Neuronal stem cell (in vitro differentiated cells): ENCODE results near the gene ZBTB40.

Source experiments
- DNase-seq: peaks from one replicate; pipeline ENCODE4 v3.0.0-alpha.2; 2013; ENCODE audit warnings: low spot score
- H2AFZ ChIP-seq: one replicate; pipeline ENCODE4 v1.6.1; 2013; ENCODE audit warnings: mild to moderate bottlenecking, low read length, inconsistent platforms
- H2AK5ac ChIP-seq: 2 replicates; pipeline ENCODE4 v1.6.1; 2013; ENCODE audit warnings: low read depth, mild to moderate bottlenecking, inconsistent platforms, low read length, moderate library complexity, mixed read lengths
- H2BK120ac ChIP-seq: 2 replicates; pipeline ENCODE4 v1.6.1; 2013; ENCODE audit warnings: low read depth, mild to moderate bottlenecking, inconsistent platforms, low read length, moderate library complexity, mixed read lengths
- H2BK12ac ChIP-seq: one replicate; pipeline ENCODE4 v1.6.1; 2013; ENCODE audit warnings: low read length, inconsistent platforms
- H2BK15ac ChIP-seq: 2 replicates; pipeline ENCODE4 v1.6.1; 2013; ENCODE audit warnings: mild to moderate bottlenecking, low read length, inconsistent platforms, mixed read lengths
- H2BK5ac ChIP-seq: one replicate; pipeline ENCODE4 v1.6.1; 2013; ENCODE audit warnings: inconsistent platforms, mild to moderate bottlenecking, low read length, moderate library complexity
- H3K14ac ChIP-seq: one replicate; pipeline ENCODE4 v1.6.1; 2013; ENCODE audit warnings: low read length, inconsistent platforms
- H3K18ac ChIP-seq: 2 replicates; pipeline ENCODE4 v1.6.1; 2013; ENCODE audit warnings: low read length, inconsistent platforms
- H3K23ac ChIP-seq: 2 replicates; pipeline ENCODE4 v1.6.1; 2013; ENCODE audit warnings: low read depth, mild to moderate bottlenecking, mixed read lengths, low read length, inconsistent platforms; ENCODE audit not compliant: poor library complexity
- H3K27ac ChIP-seq: replicated peaks from 3 replicates; pipeline ENCODE4 v1.5.1; 2013; ENCODE audit warnings: low read length, inconsistent platforms
- H3K27me3 ChIP-seq, 3 experiments: 2 replicates each; pipeline ENCODE4 v1.6.1; 2013; ENCODE audit warnings: low read length in 3 of 3, mild to moderate bottlenecking in 2 of 3, inconsistent platforms in 1 of 3, low read depth in 1 of 3, mixed read lengths in 1 of 3, moderate library complexity in 1 of 3; ENCODE audit not compliant: control insufficient read depth in 3 of 3, insufficient read depth in 3 of 3
- H3K36me3 ChIP-seq, 2 donors: replicated peaks in 1 of 2; 2 replicates each; pipeline ENCODE4 v1.6.1; 2013; ENCODE audit warnings: low read length in 2 of 2; ENCODE audit not compliant: control insufficient read depth in 2 of 2, insufficient read depth in 2 of 2
- H3K4ac ChIP-seq: 2 replicates; pipeline ENCODE4 v1.6.1; 2013; ENCODE audit warnings: inconsistent platforms, mild to moderate bottlenecking, low read length, moderate library complexity
- H3K4me1 ChIP-seq, 2 donors: 1 replicate in 1 of 2; 2 replicates in 1 of 2; pipeline ENCODE4 v1.6.1; 2013; ENCODE audit warnings: low read length in 2 of 2, low read depth in 1 of 2; ENCODE audit not compliant: control insufficient read depth in 2 of 2, insufficient read depth in 1 of 2
- H3K4me2 ChIP-seq: one replicate; pipeline ENCODE4 v1.6.1; 2013; ENCODE audit warnings: mild to moderate bottlenecking, low read length, inconsistent platforms; ENCODE audit not compliant: insufficient read depth, poor library complexity, severe bottlenecking
- H3K4me3 ChIP-seq, 2 donors: 2 replicates each; pipeline ENCODE4 v1.5.1; 2013; ENCODE audit warnings: low read length in 2 of 2, mild to moderate bottlenecking in 2 of 2, inconsistent platforms in 1 of 2, moderate library complexity in 1 of 2
- H3K79me1 ChIP-seq: one replicate; pipeline ENCODE4 v1.6.1; 2013; ENCODE audit warnings: low read depth, mild to moderate bottlenecking, inconsistent platforms, low read length, moderate library complexity
- H3K9ac ChIP-seq: one replicate; pipeline ENCODE4 v1.6.1; 2013; ENCODE audit warnings: mild to moderate bottlenecking, low read depth, low read length, inconsistent platforms; ENCODE audit not compliant: poor library complexity
- H3K9me3 ChIP-seq, 2 donors: replicated peaks in 1 of 2; 2 replicates each; pipeline versions ENCODE3 to v1.6.1; 2013; ENCODE audit warnings: low read length in 2 of 2, mild to moderate bottlenecking in 2 of 2, inconsistent platforms in 1 of 2, low read depth in 1 of 2, mixed read lengths in 1 of 2, moderate library complexity in 1 of 2; ENCODE audit not compliant: control insufficient read depth in 2 of 2, insufficient read depth in 1 of 2
- H4K8ac ChIP-seq: one replicate; pipeline ENCODE4 v1.6.1; 2013; ENCODE audit warnings: low read depth, mild to moderate bottlenecking, inconsistent platforms, low read length, moderate library complexity
- H4K91ac ChIP-seq: one replicate; pipeline ENCODE4 v1.6.1; 2013; ENCODE audit warnings: low read length, low read depth, mild to moderate bottlenecking, inconsistent platforms; ENCODE audit not compliant: poor library complexity
- WGBS, 2 donors: extraction: QIAGEN DNeasy Blood & Tissue Kit; methylation state at CpG; one replicate each; pipeline ENCODE4 v1.1.7; 2013; ENCODE audit warnings: missing lambda C conversion rate in 2 of 2, mixed read lengths in 1 of 2; ENCODE audit not compliant: insufficient read length in 2 of 2, insufficient replicate concordance in 1 of 2; ENCODE audit errors: extremely low coverage in 2 of 2; 5-methylcytosine and 5-hydroxymethylcytosine counted together

Gene ZBTB40

DNA sequence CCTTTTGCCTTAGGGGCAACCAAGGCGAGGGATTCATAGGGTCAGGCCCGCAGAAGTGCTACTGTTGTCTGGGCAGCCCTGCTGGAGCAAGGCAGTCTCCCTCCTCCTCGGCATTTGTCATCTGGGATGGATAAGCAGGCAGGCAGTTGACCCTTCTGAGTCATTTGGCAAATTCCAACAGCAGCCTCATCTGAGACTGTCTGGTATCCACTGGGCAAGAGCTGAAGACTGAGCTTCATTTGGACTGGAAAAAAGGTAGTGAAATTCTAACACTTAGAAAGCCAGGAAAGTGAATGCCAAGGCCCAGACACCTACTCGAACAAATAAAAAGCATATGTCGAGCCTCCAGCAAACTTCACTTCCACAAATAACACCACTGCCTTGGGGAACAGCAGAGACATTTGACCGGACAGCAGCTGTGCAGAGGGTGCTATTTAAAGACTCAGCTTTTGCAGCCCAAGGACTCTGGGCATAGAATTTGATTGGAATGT lies 4.0 kb upstream of the ZBTB40 start:
- Histone ChIP-seq H2BK5ac (no peak overlapping the region), H3K4me3 (no peak overlapping the region), H3K36me3 (no peaks in the 10 kb centered on the region), H3K79me1 (no peaks in the 10 kb centered on the region), H2BK120ac (no peak overlapping the region), H3K14ac (no peak overlapping the region), H2AK5ac (no peak overlapping the region), H3K27ac (no peak overlapping the region), H2AFZ (peak overlapping the region; percentile 56), H4K91ac (no peak overlapping the region), H4K8ac (no peak overlapping the region), H2BK15ac (no peak overlapping the region), H3K9ac (no peak overlapping the region), H3K18ac (no peak overlapping the region), H3K4me1 (peaks cover 1 to 2% of the 10 kb centered on the region in 2 donors), H3K4me2 (no peak overlapping the region), H2BK12ac (no peak overlapping the region), H3K27me3 (no peaks in the 10 kb centered on the region), H3K4ac (no peak overlapping the region), H3K23ac (no peak overlapping the region), H3K9me3 (peaks cover 0 to 10% of the 10 kb centered on the region in 2 donors)
- WGBS, 2 donors = no CpG with 5 or more reads among the region's 6 CpGs
- DNase-seq = no peak

DNA sequence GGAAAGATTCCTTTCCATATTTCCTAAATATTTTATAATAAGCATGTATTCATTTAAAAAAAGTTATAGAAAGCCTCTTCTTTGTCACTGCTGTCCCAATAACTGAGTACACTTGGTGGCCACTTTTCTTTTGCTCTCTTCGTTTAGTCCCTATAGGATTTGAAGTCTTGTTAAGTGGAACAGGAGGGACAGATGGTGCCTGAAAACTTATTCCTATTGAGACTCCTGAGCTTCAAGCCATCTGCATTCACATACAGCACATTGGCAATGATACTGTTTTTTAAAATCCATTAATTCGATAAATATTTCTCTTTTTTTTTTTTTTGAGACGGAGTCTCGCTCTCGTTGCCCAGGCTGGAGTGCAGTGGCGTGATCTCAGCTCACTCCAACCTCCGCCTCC lies 2.0 kb upstream of the ZBTB40 start:
- no CpG with 5 or more reads among the region's 7 CpGs for WGBS, 2 donors

DNA sequence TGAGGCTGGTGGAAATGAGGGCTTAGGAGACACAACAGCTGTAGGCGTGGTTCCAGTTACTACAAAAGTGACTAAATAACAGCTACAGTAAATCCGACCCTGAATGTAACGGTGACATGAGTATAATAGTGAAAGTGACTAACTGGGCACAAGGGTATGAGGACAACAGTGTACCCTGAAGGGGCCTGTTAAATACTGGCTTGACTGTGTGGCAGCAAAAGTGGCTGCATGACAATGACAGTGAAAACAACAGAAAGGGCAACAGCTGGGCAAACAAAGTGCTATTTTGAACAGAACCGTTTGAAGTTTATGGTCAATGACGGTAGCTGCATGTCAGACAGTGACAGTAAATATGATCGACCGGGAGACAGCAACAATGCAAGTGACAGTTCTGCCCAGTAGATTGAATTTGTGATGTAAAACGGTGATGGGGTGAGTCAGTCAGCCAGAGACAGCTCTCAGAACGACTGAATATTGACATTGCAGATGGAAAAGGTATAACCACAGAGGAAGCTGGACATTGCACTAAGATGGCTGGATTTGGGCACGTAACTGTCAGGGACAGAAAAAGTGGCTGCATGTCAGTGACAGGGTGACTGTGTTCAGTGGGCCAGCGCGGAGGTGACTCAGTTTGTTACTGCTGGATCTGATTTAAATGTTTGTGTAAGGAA lies 1.2 kb upstream of the ZBTB40 start:
- Histone ChIP-seq H3K4me3 (no peak overlapping the region), H2AK5ac (peak overlapping the region; percentile 51), H2BK5ac (peak overlapping the region; percentile 54), H3K27me3 (no peaks in the 10 kb centered on the region), H2BK120ac (no peak overlapping the region), H3K27ac (peak overlapping the region; percentile 75), H3K79me1 (no peaks in the 10 kb centered on the region), H3K4me2 (no peak overlapping the region), H3K9me3 (peaks cover 0 to 3% of the 10 kb centered on the region in 2 donors), H2AFZ (peak overlapping the region; percentile 94), H3K18ac (peak overlapping the region; percentile 30), H3K9ac (no peak overlapping the region), H3K23ac (no peak overlapping the region), H3K14ac (no peak overlapping the region), H3K4me1 (peaks cover 2 to 3% of the 10 kb centered on the region in 2 donors), H4K91ac (no peak overlapping the region), H4K8ac (peak overlapping the region; percentile 87), H3K36me3 (no peaks in the 10 kb centered on the region), H2BK12ac (peak overlapping the region; percentile 59), H2BK15ac (peak overlapping the region; percentile 53), H3K4ac (no peak overlapping the region)
- no CpG with 5 or more reads among the region's 12 CpGs for WGBS, 2 donors
- no peak for DNase-seq

More for the DNA sequence above, 2.0 kb upstream of the ZBTB40 start:
- no peak overlapping the region for H3K14ac ChIP-seq
- H3K18ac ChIP-seq = no peak overlapping the region
- no peak overlapping the region for H2BK5ac ChIP-seq
- H3K36me3 ChIP-seq = no peaks in the 10 kb centered on the region
- H2AFZ ChIP-seq = no peak overlapping the region
- no peak overlapping the region for H3K4me3 ChIP-seq
- no peak for DNase-seq
- H3K9me3 ChIP-seq = peaks cover 0 to 7% of the 10 kb centered on the region in 2 donors
- no peak overlapping the region for H3K4ac ChIP-seq
- no peak overlapping the region for H4K8ac ChIP-seq
- no peak overlapping the region for H2BK15ac ChIP-seq
- no peaks in the 10 kb centered on the region for H3K27me3 ChIP-seq
- H2AK5ac ChIP-seq = no peak overlapping the region
- no peak overlapping the region for H3K27ac ChIP-seq
- no peak overlapping the region for H3K9ac ChIP-seq
- no peak overlapping the region for H4K91ac ChIP-seq
- H2BK120ac ChIP-seq = no peak overlapping the region
- H3K23ac ChIP-seq = no peak overlapping the region
- no peaks in the 10 kb centered on the region for H3K79me1 ChIP-seq
- H3K4me2 ChIP-seq = no peak overlapping the region
- H3K4me1 ChIP-seq = peaks cover 2 to 3% of the 10 kb centered on the region in 2 donors
- H2BK12ac ChIP-seq = no peak overlapping the region

- no peak overlapping the region for H3K4ac ChIP-seq
- H4K8ac ChIP-seq = no peak overlapping the region
- H3K23ac ChIP-seq = no peak overlapping the region
- no peaks in the 10 kb centered on the region for H3K79me1 ChIP-seq
- H3K27ac ChIP-seq = peak overlapping the region; percentile 72
- no peaks in the 10 kb centered on the region for H3K27me3 ChIP-seq
- no peaks in the 10 kb centered on the region for H3K36me3 ChIP-seq
- peak overlapping the region; percentile 78 for H3K4me2 ChIP-seq
- no peak overlapping the region for H3K18ac ChIP-seq
- H2BK5ac ChIP-seq = peak overlapping the region; percentile 92
- WGBS, 2 donors = no CpG with 5 or more reads among the region's 12 CpGs
- H3K14ac ChIP-seq = no peak overlapping the region
- peak overlapping the region; percentile 69 to 96 for H3K4me3 ChIP-seq
- no peak overlapping the region for H2BK15ac ChIP-seq
- H3K9me3 ChIP-seq = peaks cover 0 to 3% of the 10 kb centered on the region in 2 donors
- no peak overlapping the region for H2BK12ac ChIP-seq
- peaks cover 3 to 4% of the 10 kb centered on the region in 2 donors for H3K4me1 ChIP-seq
- no peak overlapping the region for H2AK5ac ChIP-seq
- DNase-seq = no peak
- peak overlapping the region; percentile 94 for H2AFZ ChIP-seq
- no peak overlapping the region for H4K91ac ChIP-seq
- H2BK120ac ChIP-seq = no peak overlapping the region
- no peak overlapping the region for H3K9ac ChIP-seq
These were observed 868 bp downstream of the ZBTB40 start for GRCh38 chr1:22452481-22452957.
